K562 treated with DMSO at 1 percent for 4 hours (cell line): ENCODE measurements around the gene MYPN. TPM values are rescaled to one million over a fixed set of nuclear protein-coding genes. Genes with fewer than 3 reads are reported as not detected.

Source experiments
- total RNA-seq: library from RNA; unstranded; fragments of 300-600 nt; gene quantifications from 2 replicates; pipeline ENCODE4 v1.2.3, GENCODE V29; 2022; ENCODE audit not compliant: insufficient read depth

MYPN gene, protein sequence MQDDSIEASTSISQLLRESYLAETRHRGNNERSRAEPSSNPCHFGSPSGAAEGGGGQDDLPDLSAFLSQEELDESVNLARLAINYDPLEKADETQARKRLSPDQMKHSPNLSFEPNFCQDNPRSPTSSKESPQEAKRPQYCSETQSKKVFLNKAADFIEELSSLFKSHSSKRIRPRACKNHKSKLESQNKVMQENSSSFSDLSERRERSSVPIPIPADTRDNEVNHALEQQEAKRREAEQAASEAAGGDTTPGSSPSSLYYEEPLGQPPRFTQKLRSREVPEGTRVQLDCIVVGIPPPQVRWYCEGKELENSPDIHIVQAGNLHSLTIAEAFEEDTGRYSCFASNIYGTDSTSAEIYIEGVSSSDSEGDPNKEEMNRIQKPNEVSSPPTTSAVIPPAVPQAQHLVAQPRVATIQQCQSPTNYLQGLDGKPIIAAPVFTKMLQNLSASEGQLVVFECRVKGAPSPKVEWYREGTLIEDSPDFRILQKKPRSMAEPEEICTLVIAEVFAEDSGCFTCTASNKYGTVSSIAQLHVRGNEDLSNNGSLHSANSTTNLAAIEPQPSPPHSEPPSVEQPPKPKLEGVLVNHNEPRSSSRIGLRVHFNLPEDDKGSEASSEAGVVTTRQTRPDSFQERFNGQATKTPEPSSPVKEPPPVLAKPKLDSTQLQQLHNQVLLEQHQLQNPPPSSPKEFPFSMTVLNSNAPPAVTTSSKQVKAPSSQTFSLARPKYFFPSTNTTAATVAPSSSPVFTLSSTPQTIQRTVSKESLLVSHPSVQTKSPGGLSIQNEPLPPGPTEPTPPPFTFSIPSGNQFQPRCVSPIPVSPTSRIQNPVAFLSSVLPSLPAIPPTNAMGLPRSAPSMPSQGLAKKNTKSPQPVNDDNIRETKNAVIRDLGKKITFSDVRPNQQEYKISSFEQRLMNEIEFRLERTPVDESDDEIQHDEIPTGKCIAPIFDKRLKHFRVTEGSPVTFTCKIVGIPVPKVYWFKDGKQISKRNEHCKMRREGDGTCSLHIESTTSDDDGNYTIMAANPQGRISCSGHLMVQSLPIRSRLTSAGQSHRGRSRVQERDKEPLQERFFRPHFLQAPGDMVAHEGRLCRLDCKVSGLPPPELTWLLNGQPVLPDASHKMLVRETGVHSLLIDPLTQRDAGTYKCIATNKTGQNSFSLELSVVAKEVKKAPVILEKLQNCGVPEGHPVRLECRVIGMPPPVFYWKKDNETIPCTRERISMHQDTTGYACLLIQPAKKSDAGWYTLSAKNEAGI (N-terminal part only)
- not detected in 2 replicates for total RNA-seq

DNA sequence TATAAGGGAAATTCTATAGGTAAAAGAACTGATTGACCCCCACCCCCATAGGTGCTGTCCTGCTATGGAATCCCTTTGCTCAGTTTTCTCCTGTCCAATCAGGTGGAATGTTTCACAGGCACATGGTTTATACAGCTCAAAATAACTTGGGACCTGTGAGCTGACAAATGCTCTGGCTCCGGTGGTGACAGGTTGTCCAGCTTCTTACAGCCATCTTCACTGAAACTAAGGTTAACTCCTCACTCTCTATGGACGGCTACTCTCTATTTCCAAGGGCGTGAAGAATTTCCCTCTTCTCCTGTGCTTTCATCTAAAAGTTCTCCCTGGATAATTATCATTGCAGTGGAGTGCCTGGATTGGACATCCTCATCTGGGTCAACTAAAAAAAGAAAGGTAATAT is at the start of gene MYPN:
MYPN (plus strand) TSS at position 158 of the 400 bp plus-strand sequence. CDS start 11,951 bp downstream, outside the sequence.

DNA sequence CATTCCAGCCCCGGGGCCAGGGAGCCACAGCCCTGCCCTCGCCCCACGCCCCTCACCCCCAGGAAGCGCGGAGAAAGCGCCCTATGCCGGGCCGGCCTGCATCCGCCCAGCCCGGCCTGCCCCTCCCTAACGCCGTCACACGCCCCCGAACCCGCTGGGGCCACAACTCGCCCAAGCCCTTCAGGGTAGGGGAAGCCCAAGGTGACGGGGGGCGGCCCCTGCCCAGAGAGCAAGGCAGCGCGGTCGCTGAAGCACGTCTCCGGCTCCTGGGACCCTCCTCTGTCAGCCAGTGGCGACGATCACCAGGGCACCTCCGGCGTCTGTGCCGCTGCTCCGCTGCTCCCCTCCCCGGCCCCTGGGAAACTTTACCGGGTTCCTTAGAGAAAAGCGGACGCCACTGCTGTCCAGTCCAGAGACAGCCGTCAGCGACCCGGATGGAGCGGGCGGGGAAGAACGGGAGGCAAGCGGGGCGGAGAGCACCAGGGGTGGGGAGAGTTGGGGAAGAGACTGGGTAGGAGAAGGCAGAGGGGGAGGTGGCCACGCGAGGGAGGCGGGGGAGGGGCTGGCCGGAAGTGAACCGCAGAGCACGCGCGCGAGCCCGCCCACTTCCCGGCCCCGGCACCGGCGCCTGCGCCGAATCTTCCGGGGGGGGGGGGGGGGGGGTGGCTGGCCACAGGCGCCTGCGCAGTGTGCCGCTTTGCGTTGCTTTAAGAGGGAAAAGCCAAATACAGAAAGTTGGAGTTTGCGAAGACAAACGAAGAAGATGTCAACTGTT is 34.3 kb upstream of the MYPN start, which contains the start of gene HERC4:
HERC4 (minus strand) TSS at position 509 of the 775 bp plus-strand sequence. CDS start 2,175 bp downstream, outside the sequence.

DNA sequence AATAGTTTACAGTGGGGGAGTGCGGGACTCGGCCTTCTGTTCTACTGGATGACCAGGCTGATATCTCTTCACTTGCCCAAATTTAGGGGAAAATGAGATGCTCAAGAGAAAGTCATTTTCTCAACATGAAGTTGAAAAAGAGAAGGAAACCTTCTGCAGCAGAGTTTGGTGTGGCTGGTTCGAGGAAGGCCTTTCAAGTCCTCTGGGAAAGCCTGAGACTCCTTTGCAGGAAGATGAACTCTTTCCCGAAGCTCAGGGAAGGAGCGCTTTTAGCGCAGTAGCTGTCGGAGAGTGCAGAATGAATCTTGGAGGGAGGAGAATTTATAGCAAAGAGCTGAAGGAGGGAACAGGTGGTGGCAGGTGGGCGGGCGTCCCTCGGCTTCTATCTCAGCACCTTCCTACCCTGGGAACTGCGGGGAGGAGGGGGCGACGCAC is 122.5 kb downstream of the MYPN start, which contains the start of gene ATOH7:
ATOH7 (minus strand) TSS at position 297 of the 435 bp plus-strand sequence. CDS start 436 bp downstream, outside the sequence.

Other genes starting within 250 kb of the MYPN start
- 16.3 and 24.1 TPM in 2 replicates for gene SIRT1, start 224.8 kb upstream of the MYPN start, total RNA-seq
- gene HERC4, start 34.2 kb upstream of the MYPN start, total RNA-seq: 14.3 and 18.5 TPM in 2 replicates
- gene ATOH7, start 122.6 kb downstream of the MYPN start, total RNA-seq: not detected in 2 replicates
- 186 and 188 TPM in 2 replicates for gene HNRNPH3, start 222.6 kb downstream of the MYPN start, total RNA-seq
- gene PBLD, start 223.4 kb downstream of the MYPN start, total RNA-seq: 0.69 and 1.6 TPM in 2 replicates